ENCODE results near the gene RBM33. TPM values are rescaled to one million over a fixed set of nuclear protein-coding genes. Genes with fewer than 3 reads are reported as not detected.

Gene RBM33
- total RNA-seq, 2 experiments from 2014 or later = 82.7 to 84.8 TPM

GRCh38 chr7:155741082-155741481 lies 96.6 kb downstream of the RBM33 start:
- peaks cover 68% of the 10 kb centered on the region for H3K4me1 Mint-ChIP-seq
- no peak for DNase-seq
- H3K27ac Mint-ChIP-seq = peak overlapping the region; percentile 55
- H3K36me3 Mint-ChIP-seq (ENCODE audit: low read depth) = peaks cover 73% of the 10 kb centered on the region
- H3K27me3 Mint-ChIP-seq = no peaks in the 10 kb centered on the region
- H3K9me3 Mint-ChIP-seq = no peaks in the 10 kb centered on the region
- H3K4me3 Mint-ChIP-seq = no peak overlapping the region
- CTCF ChIA-PET = no interaction called here
- POLR2A ChIA-PET = no interaction called here

DNA sequence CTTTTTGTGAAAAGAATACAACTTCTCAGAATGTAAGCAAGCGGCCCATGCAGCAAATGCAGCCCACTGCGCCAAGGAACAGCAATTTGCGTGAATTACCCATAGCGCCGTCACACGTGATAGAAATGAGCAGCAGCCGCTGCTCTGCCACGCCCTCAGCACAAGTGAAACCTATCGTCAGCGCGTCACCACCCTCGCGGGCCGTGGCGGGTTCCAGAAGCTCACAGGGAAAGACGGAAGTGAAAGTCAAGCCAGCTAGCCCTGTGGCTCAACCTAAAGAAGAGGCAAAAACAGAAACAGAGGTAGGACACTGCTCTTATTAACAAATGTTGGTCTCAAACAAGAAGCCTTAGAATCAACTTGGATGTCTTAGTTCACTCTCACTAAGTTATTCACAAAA lies 97.3 kb downstream of the RBM33 start:
- DNase-seq = no peak
- H3K27ac Mint-ChIP-seq = peak overlapping the region; percentile 55
- POLR2A ChIA-PET = no interaction called here

DNA sequence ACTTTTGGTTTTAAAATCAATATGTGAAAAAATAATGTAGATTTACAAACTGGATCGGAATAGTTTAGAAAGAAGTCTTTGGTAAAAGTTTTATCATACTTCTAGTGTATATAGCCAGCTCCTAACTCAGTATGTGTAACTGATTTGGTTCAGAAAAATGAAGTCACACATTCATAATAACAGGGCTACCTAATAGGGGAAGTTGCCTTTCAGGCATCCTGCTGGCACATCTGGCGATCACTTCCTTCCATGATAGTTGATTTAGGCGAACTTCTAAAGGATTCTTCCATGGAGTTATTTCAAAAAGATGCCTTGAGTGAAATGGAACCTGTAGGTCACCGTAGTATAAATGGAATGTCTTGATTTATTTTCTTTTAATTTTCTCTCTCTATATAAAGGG lies 98.7 kb downstream of the RBM33 start:
- peaks cover 75% of the 10 kb centered on the region for H3K36me3 Mint-ChIP-seq (ENCODE audit: low read depth)
- no peaks in the 10 kb centered on the region for H3K27me3 Mint-ChIP-seq
- ChIA-PET CTCF (no interaction called here), POLR2A (no interaction called here)
- no peak for DNase-seq
- H3K4me1 Mint-ChIP-seq = peaks cover 61% of the 10 kb centered on the region
- H3K4me3 Mint-ChIP-seq = no peak overlapping the region
- H3K27ac Mint-ChIP-seq = no peak overlapping the region
- H3K9me3 Mint-ChIP-seq = no peaks in the 10 kb centered on the region

More for the DNA sequence above, 97.3 kb downstream of the RBM33 start:
- CTCF ChIA-PET = no interaction called here
- Mint-ChIP-seq H3K27me3 (no peaks in the 10 kb centered on the region), H3K4me3 (no peak overlapping the region), H3K4me1 (peaks cover 73% of the 10 kb centered on the region), H3K36me3 (ENCODE audit: low read depth) (peaks cover 80% of the 10 kb centered on the region), H3K9me3 (no peaks in the 10 kb centered on the region)

DNA sequence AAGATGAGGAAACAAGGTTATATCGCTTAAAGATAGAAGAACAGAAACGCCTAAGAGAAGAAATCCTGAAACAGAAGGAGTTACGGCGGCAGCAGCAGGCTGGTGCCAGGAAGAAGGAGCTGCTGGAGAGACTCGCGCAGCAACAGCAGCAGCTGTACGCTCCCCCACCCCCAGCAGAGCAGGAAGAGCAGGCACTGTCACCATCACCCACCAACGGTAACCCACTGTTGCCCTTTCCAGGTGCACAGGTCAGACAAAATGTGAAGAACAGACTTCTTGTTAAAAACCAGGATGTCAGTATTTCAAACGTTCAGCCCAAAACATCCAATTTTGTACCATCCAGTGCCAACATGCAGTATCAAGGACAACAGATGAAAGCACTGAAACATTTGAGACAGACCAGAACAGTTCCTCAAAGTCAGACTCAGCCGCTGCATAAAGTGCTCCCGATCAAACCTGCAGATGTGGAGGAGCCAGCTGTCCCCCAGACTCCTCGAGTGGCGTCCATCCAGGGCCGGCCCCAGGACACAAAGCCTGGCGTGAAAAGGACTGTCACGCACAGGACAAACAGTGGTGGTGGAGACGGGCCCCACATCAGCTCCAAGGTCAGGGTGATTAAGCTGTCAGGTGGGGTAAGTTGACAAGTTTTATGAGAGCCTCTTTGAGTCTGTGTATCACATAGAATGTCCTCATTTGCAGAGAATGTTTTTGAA lies 100.7 kb downstream of the RBM33 start:
- H3K27me3 Mint-ChIP-seq = no peaks in the 10 kb centered on the region
- ChIA-PET POLR2A (no interaction called here), CTCF (no interaction called here)
- no peak overlapping the region for H3K4me3 Mint-ChIP-seq
- peaks cover 55% of the 10 kb centered on the region for H3K4me1 Mint-ChIP-seq
- peaks cover 67% of the 10 kb centered on the region for H3K36me3 Mint-ChIP-seq (ENCODE audit: low read depth)
- H3K9me3 Mint-ChIP-seq = no peaks in the 10 kb centered on the region
- no peak overlapping the region for H3K27ac Mint-ChIP-seq
- DNase-seq = no peak

DNA sequence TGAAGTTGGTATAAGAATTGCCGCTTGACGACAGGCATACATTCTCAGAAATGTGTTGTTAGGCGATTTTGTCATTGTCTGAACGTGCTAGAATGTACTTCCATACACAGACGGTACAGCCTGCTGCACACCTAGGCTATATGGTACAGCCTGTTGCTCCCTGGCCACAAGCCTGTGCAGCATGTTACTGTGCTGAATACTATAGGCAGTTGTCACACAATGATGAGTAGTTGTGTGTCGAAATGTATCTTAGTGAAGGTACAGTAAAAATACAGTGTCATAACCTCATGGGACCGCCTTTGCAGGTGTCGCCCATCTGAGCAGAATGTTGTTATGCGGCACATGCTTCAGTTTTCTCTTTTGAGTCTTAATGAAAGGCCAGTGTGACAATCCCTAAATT lies 101.3 kb downstream of the RBM33 start:
- Mint-ChIP-seq H3K27ac (no peak overlapping the region), H3K36me3 (ENCODE audit: low read depth) (peaks cover 61% of the 10 kb centered on the region), H3K9me3 (no peaks in the 10 kb centered on the region), H3K4me3 (no peak overlapping the region), H3K27me3 (no peaks in the 10 kb centered on the region), H3K4me1 (peaks cover 53% of the 10 kb centered on the region)
- DNase-seq = no peak
- ChIA-PET POLR2A (no interaction called here), CTCF (no interaction called here)

DNA sequence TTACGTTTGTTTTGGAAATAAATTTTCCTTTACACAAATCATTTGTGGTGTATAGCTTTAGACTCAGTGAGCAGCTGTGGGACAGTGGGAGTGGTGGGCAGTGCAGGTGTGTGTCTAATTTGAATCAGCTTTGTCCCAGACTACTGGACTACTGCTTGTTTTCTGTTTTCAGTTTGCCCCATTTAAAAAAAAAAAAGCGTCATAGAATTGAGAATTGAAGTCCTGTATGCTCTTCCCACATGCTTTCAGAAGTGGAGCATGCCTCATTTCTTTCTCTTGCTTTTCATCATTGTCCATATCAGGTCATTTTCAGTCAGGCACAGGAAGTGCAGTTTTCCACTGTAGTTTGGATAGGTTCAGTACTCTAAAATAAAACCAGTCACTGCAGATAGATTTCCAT lies 101.7 kb downstream of the RBM33 start:
- Mint-ChIP-seq H3K27me3 (no peaks in the 10 kb centered on the region), H3K27ac (no peak overlapping the region), H3K36me3 (ENCODE audit: low read depth) (peaks cover 56% of the 10 kb centered on the region), H3K9me3 (no peaks in the 10 kb centered on the region), H3K4me3 (no peak overlapping the region), H3K4me1 (peaks cover 50% of the 10 kb centered on the region)
- CTCF ChIA-PET = interaction anchor here (1.2 kb wide), 1 partner anchor 818 kb away, joined by 4 read pairs; no protein-coding TSS in a partner anchor
- DNase-seq = no peak
- POLR2A ChIA-PET = no interaction called here

GRCh38 chr7:155747209-155747608 lies 102.7 kb downstream of the RBM33 start:
- Mint-ChIP-seq H3K27me3 (no peaks in the 10 kb centered on the region), H3K27ac (no peak overlapping the region), H3K36me3 (ENCODE audit: low read depth) (peaks cover 52% of the 10 kb centered on the region), H3K4me3 (no peak overlapping the region), H3K9me3 (no peaks in the 10 kb centered on the region), H3K4me1 (peaks cover 48% of the 10 kb centered on the region)
- DNase-seq = no peak
- CTCF ChIA-PET = interaction anchor here (1.2 kb wide), 1 partner anchor 819 kb away, joined by 4 read pairs; no protein-coding TSS in a partner anchor
- POLR2A ChIA-PET = interaction anchor here (0.6 kb wide), 1 partner anchor 130 kb away, joined by 3 read pairs; no protein-coding TSS in a partner anchor

- Mint-ChIP-seq H3K27me3 (no peaks in the 10 kb centered on the region), H3K27ac (no peak overlapping the region), H3K36me3 (ENCODE audit: low read depth) (peaks cover 47% of the 10 kb centered on the region), H3K4me3 (no peak overlapping the region), H3K4me1 (peaks cover 62% of the 10 kb centered on the region), H3K9me3 (no peaks in the 10 kb centered on the region)
- ChIA-PET CTCF (no interaction called here), POLR2A (no interaction called here)
- no peak for DNase-seq
These were observed 105.1 kb downstream of the RBM33 start for GRCh38 chr7:155749578-155749977.

- H3K36me3 Mint-ChIP-seq (ENCODE audit: low read depth) = peaks cover 45% of the 10 kb centered on the region
- POLR2A ChIA-PET = no interaction called here
- DNase-seq = no peak
- no peak overlapping the region for H3K27ac Mint-ChIP-seq
- no peaks in the 10 kb centered on the region for H3K9me3 Mint-ChIP-seq
- no peaks in the 10 kb centered on the region for H3K27me3 Mint-ChIP-seq
- H3K4me3 Mint-ChIP-seq = no peak overlapping the region
- H3K4me1 Mint-ChIP-seq = peaks cover 61% of the 10 kb centered on the region
- CTCF ChIA-PET = no interaction called here
These were observed 106.0 kb downstream of the RBM33 start for GRCh38 chr7:155750255-155751125.

DNA sequence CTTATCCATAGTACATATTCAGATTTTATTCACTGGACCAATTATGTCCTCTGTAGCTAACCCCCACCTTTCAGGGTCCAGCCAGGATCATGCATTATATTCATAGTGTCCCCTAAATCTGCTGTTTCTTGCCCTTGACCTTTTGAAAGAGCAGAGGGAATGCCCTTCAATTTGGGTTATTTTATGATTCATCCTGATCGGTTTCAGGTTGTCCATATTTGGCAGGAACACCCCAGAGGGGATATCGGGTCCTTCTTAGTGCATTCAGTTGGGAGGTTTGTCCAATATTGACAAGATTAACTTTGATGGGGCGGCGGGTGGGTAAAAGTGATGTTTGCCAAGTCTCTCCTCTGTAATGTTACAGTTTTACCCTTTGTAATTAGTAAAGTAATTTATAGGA lies 106.9 kb downstream of the RBM33 start:
- POLR2A ChIA-PET = no interaction called here
- DNase-seq = no peak
- no peak overlapping the region for H3K4me3 Mint-ChIP-seq
- H3K9me3 Mint-ChIP-seq = no peaks in the 10 kb centered on the region
- H3K4me1 Mint-ChIP-seq = peaks cover 52% of the 10 kb centered on the region
- CTCF ChIA-PET = interaction anchor here (0.6 kb wide), 1 partner anchor 19 kb away, joined by 3 read pairs; no protein-coding TSS in a partner anchor
- no peaks in the 10 kb centered on the region for H3K27me3 Mint-ChIP-seq
- H3K36me3 Mint-ChIP-seq (ENCODE audit: low read depth) = peaks cover 39% of the 10 kb centered on the region
- H3K27ac Mint-ChIP-seq = no peak overlapping the region

GRCh38 chr7:155752756-155753445 lies 108.4 kb downstream of the RBM33 start:
- Mint-ChIP-seq H3K4me1 (peaks cover 50% of the 10 kb centered on the region), H3K27me3 (no peaks in the 10 kb centered on the region), H3K36me3 (ENCODE audit: low read depth) (peaks cover 41% of the 10 kb centered on the region), H3K9me3 (no peaks in the 10 kb centered on the region), H3K4me3 (no peak overlapping the region), H3K27ac (no peak overlapping the region)
- POLR2A ChIA-PET = no interaction called here
- CTCF ChIA-PET = no interaction called here
- DNase-seq = peak; percentile 5

DNA sequence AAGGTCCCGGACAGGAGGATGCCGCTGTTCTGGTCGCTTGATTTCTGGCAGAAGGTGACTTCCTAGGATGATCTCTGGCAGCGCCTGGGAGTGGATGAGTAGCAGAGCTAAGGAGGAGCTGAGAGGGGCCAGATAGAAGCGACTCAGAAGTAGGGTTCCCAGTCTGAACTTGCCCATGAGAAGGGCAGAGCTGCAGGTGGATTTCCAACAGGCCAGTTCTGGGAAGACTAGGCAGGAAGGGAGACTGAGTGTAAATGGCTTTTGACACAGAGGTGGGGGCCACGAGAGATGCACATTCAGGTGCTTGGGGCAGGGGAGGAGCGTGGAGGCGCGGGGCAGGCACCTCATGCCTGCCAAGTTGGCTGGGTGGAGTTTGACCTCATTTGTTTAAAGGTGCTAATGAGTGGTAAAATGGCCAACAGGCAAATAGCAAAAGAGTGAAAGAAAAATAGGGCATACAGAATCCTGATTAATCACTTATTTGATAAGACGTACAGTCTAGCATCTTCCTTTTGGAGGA lies 109.0 kb downstream of the RBM33 start:
- ChIA-PET POLR2A (no interaction called here), CTCF (no interaction called here)
- DNase-seq = no peak
- Mint-ChIP-seq H3K9me3 (no peaks in the 10 kb centered on the region), H3K27me3 (no peaks in the 10 kb centered on the region), H3K4me1 (peaks cover 50% of the 10 kb centered on the region), H3K4me3 (no peak overlapping the region), H3K36me3 (ENCODE audit: low read depth) (peaks cover 46% of the 10 kb centered on the region), H3K27ac (no peak overlapping the region)

DNA sequence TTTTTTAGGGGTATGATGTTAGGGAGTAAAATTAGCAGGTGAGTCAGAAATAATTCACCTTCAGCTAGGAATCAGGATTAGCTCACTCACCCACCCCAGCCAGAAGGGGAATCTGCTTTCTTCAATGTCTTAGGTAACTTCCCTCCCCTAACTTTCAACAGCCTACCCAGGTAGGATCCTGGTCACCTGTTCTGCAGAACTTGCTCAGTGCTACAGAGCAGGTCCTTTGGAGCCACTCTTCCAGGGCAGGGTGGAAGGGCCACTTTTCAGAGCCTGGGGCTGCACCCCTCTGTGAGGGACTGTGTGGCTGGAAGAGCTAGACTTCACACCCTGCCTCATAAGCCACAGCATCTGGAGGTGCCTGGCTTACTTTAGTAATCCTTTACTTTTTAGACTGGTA lies 109.7 kb downstream of the RBM33 start:
- no peak for DNase-seq
- H3K27me3 Mint-ChIP-seq = no peaks in the 10 kb centered on the region
- H3K36me3 Mint-ChIP-seq (ENCODE audit: low read depth) = peaks cover 51% of the 10 kb centered on the region
- ChIA-PET CTCF (no interaction called here), POLR2A (no interaction called here)
- no peak overlapping the region for H3K4me3 Mint-ChIP-seq
- H3K9me3 Mint-ChIP-seq = no peaks in the 10 kb centered on the region
- H3K27ac Mint-ChIP-seq = no peak overlapping the region
- H3K4me1 Mint-ChIP-seq = peaks cover 47% of the 10 kb centered on the region

Measured in activated CD4-positive, alpha-beta T cell treated with anti-CD3 and anti-CD28 coated beads, Interleukin-2, amount 10 ng/mL, durations not matched to agents 7 days and 5 days (primary cell).